GM12878 (cell line): ENCODE measurements around the gene CSNK2A1. TPM values are rescaled to one million over a fixed set of nuclear protein-coding genes. Genes with fewer than 3 reads are reported as not detected.

Experiments used
- BMI1 ChIP-seq: fragments of 450-650 bp; IDR thresholded peaks from 2 replicates; pipeline ENCODE4 v1.6.1; 2016; ENCODE audit warnings: mild to moderate bottlenecking, moderate library complexity, borderline replicate concordance
- CHD1 ChIP-seq: IDR thresholded peaks from 2 replicates; pipeline ENCODE4 v1.6.1; 2012; ENCODE audit warnings: low read depth, low read length, improper control_type of control experiment
- CHD4 ChIP-seq: fragments of 200-600 bp; sonication (generic); IDR thresholded peaks from 2 replicates; pipeline ENCODE4 v1.6.1; 2016; ENCODE audit warnings: mild to moderate bottlenecking
- EP300 ChIP-seq, 2 experiments: fragments of 150-350 bp in 1 of 2; IDR thresholded peaks; 2 replicates each; pipeline ENCODE4 v1.6.1; 2011 to 2012; ENCODE audit warnings: low read depth in 2 of 2, low read length in 2 of 2, borderline replicate concordance in 1 of 2, improper control_type of control experiment in 1 of 2, inconsistent platforms in 1 of 2; ENCODE audit not compliant: control insufficient read depth in 1 of 2
- HDAC2 ChIP-seq: fragments of 200-600 bp; sonication (generic); IDR thresholded peaks from 2 replicates; pipeline ENCODE4 v1.6.1; 2017
- IKZF1 ChIP-seq: fragments of 450-650 bp; conservative IDR thresholded peaks from 2 replicates; pipeline ENCODE4 v1.6.1; 2017; ENCODE audit warnings: antibody characterized with exemption, mild to moderate bottlenecking
- IRF4 ChIP-seq: IDR thresholded peaks from 2 replicates; pipeline ENCODE4 v1.6.1; 2011; ENCODE audit warnings: low read depth, low read length
- MTA3 ChIP-seq: IDR thresholded peaks from 2 replicates; pipeline ENCODE4 v1.6.1; 2012; ENCODE audit warnings: low read length, inconsistent platforms, borderline replicate concordance
- MYB ChIP-seq: fragments of 150-350 bp; IDR thresholded peaks from 2 replicates; pipeline ENCODE4 v1.6.1; 2014; ENCODE audit warnings: mild to moderate bottlenecking, low read depth, low read length, borderline replicate concordance
- NR2C1 ChIP-seq: fragments of 450-650 bp; IDR thresholded peaks from 2 replicates; pipeline ENCODE4 v1.6.1; 2017; ENCODE audit warnings: antibody characterized with exemption, mild to moderate bottlenecking, moderate library complexity
- NRF1 ChIP-seq: conservative IDR thresholded peaks from 2 replicates; pipeline ENCODE4 v1.6.1; 2011; ENCODE audit warnings: mild to moderate bottlenecking, low read depth, low read length, improper control_type of control experiment
- PBX3 ChIP-seq: IDR thresholded peaks from 2 replicates; pipeline ENCODE4 v1.6.1; 2011; ENCODE audit warnings: mild to moderate bottlenecking, low read depth, low read length, moderate library complexity; ENCODE audit not compliant: insufficient replicate concordance
- REST ChIP-seq: IDR thresholded peaks from 2 replicates; pipeline ENCODE4 v1.6.1; 2012; ENCODE audit warnings: mild to moderate bottlenecking, low read depth, low read length
- SMC3 ChIP-seq: IDR thresholded peaks from 2 replicates; pipeline ENCODE4 v1.6.1; 2011; ENCODE audit warnings: low read length, improper control_type of control experiment, borderline replicate concordance
- STAT1 ChIP-seq: fragments of 450-650 bp; conservative IDR thresholded peaks from 2 replicates; pipeline ENCODE4 v1.6.1; 2014; ENCODE audit warnings: antibody characterized with exemption, mild to moderate bottlenecking
- TARDBP ChIP-seq: IDR thresholded peaks from 2 replicates; pipeline ENCODE4 v1.6.1; 2016; ENCODE audit warnings: borderline replicate concordance
- TCF7 ChIP-seq: IDR thresholded peaks from 2 replicates; pipeline ENCODE4 v1.6.1; 2014; ENCODE audit warnings: antibody characterized with exemption, borderline replicate concordance
- ZNF24 ChIP-seq: fragments of 450-650 bp; IDR thresholded peaks from 2 replicates; pipeline ENCODE4 v1.6.1; 2017; ENCODE audit warnings: antibody characterized with exemption, mild to moderate bottlenecking
- polyA plus RNA-seq, 11 experiments: library from polyadenylated mRNA; depleted of rRNA in 4 of 11; unstranded in 6 of 11; stranded (reverse) in 5 of 11; fragments of >200 nt; fragmentation: Nextera tagmentation in 4 of 11; fragmentation: Illumina TruSeq in 1 of 11; extraction: Ambion mirVana in 4 of 11; extraction: Trizol in 1 of 11; gene quantifications; 1 replicate in 1 of 11; 2 replicates in 10 of 11; pipeline versions ENCODE4 v1.2.1 to v1.2.3, GENCODE V29; 2011 to 2016; ENCODE audit warnings: inconsistent platforms in 2 of 11, missing spikeins in 2 of 11, low read depth in 1 of 11
- total RNA-seq, 4 experiments: library from RNA; depleted of rRNA in 3 of 4; stranded (reverse); fragments of >200 nt in 3 of 4; fragmentation: Illumina TruSeq in 1 of 4; extraction: Trizol in 1 of 4; gene quantifications; 2 replicates each; pipeline versions ENCODE4 v1.2.1 to v1.2.3, GENCODE V29; 2013 to 2021

CSNK2A1 gene
- total and polyA plus RNA-seq, 10 of the 15 experiments (the other 5 are each of a cell fraction or from before 2014, with no cell fraction given) = 47.6 to 199 (median 95.0) TPM

- TF ChIP-seq IKZF1 = 0 out of 2 replicates have a peak, but pooled peaks have one; percentile 3
- no peak for TF ChIP-seq IRF4
- no peak for TF ChIP-seq BMI1
- TF ChIP-seq EP300 (IDR thresholded peaks at IDR 0.05; ENCODE audit: borderline replicate concordance in 1 of 2, control insufficient read depth in 1 of 2, low read depth in 2 of 2, low read length in 2 of 2) = no peak
- no peak for TF ChIP-seq NRF1
- no peak for TF ChIP-seq MTA3
- no peak for TF ChIP-seq REST
- no peak for TF ChIP-seq TCF7
- TF ChIP-seq TARDBP = 0 out of 2 replicates have a peak, but pooled peaks have one; percentile 35
- no peak for TF ChIP-seq STAT1
- no peak for TF ChIP-seq MYB
- 0 out of 2 replicates have a peak, but pooled peaks have one; percentile 4 for TF ChIP-seq SMC3
- TF ChIP-seq NR2C1 = 0 out of 2 replicates have a peak, but pooled peaks have one; percentile 1
- TF ChIP-seq ZNF24 = no peak
- no peak for TF ChIP-seq CHD4
- TF ChIP-seq CHD1 = no peak
- no peak for TF ChIP-seq HDAC2
- no peak for TF ChIP-seq PBX3
These were observed 649 bp upstream of the CSNK2A1 start (continued) for GRCh38 chr20:544153-544725.
